ENCODE results near the gene NSD1.
A peak's percentile ranks its signal among the peaks of the same experiment; 100 is the strongest.

The NSD1 gene

DNA sequence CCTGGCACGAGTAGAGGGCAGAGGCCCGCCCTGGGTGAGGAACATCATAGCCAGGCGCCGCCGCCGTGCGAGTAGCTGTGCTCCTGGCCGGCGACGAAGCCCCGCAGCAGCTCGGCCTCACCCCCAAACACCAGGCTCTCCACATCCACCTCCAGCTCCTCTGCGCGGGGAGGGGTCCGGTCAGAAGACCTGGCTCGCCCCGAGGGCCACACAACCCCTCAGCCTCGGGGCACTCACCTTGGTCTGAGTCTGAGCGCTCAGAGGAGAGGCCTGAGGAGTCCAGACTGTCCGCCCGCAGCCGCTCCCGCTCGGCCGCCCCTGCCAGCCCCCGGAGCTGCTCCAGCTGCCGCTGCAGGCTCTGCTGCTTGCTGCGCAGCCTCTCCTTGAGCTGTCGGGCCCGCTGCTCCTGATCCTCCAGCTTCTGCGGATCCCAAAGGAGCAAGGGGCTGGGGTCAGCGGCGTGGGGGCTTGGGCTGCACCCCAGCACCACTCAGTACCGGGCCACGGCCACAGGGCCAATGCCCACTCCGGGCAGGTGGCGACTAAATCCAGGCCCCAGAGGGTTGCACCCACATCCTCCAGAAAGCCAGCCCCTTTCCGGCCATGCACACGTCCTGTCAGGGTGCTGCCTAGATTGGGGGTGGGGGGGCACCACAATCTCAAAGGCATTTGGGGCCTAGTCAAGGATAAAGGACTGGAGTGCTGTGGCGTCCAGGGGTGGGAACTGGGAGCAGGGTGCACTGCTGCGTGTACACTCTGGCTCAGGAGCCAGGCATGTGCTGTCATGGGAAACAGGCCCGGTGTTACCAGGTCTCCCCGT, 174.2 kb downstream of the NSD1 start:
- no peak for DNase-seq (ENCODE audit: low read depth in 2 of 2)

DNA sequence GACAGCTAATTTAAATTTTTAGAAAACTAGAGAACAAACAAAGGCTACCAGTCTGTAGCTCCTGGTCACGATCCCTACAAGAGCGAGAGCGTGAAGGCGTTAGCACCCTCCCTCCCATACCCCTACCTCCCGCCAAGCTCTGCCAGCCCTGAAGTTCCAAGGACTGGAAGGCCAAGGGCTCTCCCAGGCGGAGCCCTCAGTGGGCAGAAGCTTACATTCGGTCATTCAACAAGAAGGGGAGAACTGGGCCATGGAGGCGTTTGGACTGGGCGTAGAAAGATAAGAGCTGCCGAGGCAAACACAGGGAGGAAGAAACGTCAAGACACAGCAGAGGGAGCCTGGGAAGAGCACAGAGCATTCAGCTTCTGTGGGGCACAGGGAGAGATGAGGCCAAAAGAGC, 175.2 kb downstream of the NSD1 start:
- DNase-seq (ENCODE audit: low read depth in 2 of 2): no peak

DNA sequence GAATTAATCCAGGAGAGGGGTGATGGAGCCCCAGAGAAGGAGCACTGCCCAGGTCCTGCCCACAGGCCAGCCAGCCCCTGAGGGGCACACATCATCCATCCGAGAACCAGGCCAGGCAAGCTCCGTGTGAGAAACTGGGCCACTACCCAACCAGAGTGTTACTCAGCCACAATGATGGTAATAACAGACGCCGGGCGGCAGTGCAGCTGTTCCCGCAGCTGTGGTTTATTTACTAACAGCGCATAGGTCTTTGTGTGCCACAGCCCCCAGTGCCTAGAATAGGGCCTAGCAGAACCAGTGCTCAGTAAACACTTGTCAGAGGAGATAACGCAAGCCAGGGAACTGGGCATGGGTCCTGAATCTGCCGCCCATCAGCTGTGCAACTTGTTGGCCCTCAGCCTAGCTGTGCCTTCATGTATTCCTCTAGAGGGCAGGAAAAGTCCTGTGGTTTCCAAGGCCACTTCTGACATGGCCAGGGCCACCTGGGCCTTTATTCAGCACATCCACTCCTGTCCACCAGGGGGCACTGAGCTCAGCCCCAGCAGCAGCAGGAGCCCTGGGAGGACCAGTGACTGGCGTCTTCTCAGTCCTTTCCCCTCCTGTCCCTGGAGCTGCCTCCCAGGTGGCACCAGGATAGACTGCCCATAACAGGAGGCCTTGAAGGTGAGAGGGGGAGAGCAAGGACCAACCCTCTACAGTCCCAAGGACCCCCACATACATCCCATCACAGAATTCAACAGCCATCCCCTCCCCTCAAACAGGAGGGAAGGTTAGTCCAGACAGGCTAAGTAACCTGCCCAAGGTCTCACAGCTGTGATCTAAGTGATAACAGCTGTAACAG, 176.0 kb downstream of the NSD1 start:
- DNase-seq (ENCODE audit: low read depth in 2 of 2): peak; percentile 17 to 18

- no peak for DNase-seq (ENCODE audit: low read depth in 2 of 2)
These were observed 176.8 kb downstream of the NSD1 start for GRCh38 chr5:177310332-177310731.

DNA sequence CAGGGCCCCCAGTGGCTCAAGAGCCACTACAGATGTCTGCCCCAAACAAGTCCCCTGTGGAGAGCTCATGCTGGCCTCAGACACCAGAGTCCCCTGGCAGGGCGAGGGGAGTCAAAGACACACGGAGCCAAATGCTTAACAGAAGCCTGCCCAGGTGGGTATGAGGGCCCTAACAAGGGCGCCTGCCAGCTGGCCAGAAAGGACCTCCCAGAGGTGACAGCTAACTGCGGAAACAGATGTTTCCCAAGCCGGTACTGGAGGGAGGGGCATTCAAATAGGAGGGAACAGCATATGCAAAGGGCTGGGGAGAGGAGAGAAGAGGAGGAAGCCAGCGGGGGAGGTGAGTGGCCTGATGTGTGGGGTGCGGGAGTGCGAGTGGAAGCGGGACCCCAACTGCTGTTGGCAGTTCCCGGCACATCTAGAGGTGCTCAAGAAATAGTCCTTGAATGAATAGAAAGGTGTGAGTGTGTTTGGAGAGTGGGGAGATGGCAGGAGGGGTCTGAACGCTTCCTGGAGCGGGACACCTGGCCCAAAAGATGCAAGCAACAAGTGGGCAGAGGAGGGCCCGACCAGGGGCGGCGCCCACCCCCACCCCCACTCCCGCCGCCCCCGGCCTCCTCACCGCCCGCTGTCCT, 177.3 kb downstream of the NSD1 start:
- no peak for DNase-seq (ENCODE audit: low read depth in 2 of 2)

DNA sequence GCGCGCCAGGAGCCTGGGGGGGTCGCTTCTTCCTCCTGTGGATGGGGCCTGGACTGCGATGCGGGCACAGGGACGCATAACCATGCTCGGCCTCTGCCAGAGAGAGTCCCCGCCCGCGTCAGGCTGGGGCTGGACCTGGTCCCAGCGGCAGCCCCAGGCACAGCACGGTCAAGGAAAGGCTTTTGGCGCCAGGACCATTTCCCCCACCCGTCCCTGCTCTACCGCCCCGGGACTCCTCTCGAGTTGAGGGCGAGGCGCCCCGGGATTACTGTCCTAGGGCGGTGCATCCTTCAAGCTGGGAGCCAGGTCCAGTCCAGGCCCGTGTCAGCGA, 177.8 kb downstream of the NSD1 start:
- no peak for DNase-seq (ENCODE audit: low read depth in 2 of 2)

- peak; percentile 89 to 90 for DNase-seq (ENCODE audit: low read depth in 2 of 2)
These were observed 178.4 kb downstream of the NSD1 start, which contains the start of gene MXD3 for GRCh38 chr5:177311723-177312648. Gene MXD3, minus strand, starts transcription at chr5:177311898. Its CDS starts 68 bp downstream, at chr5:177311830.

DNA sequence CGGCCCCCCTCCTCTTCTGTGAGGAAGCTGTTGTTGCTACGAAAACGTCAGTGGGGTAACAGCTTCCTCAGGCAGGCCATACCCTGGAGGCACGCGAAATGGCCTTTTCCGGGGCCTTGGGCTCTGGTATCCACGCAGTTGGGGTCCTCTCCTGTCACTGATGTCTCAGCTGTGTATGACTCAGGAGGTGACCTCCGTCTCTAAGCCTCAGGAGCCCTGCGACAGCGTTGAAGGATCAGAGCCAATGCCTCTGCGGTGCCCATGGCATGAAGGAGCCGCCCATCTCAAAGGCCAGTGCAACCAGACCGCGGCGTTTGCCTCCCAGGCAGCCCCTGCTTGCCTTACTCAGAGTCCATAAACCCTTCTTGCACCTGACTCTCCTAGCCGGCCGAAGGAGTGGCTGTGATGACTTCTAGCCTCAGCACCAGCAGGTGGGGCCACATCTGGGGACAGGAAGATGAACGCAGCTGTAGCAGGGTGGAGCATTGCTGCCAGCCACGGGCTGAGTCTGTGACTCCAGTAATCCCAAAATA, 179.1 kb downstream of the NSD1 start:
- no peak for DNase-seq (ENCODE audit: low read depth in 2 of 2)

DNA sequence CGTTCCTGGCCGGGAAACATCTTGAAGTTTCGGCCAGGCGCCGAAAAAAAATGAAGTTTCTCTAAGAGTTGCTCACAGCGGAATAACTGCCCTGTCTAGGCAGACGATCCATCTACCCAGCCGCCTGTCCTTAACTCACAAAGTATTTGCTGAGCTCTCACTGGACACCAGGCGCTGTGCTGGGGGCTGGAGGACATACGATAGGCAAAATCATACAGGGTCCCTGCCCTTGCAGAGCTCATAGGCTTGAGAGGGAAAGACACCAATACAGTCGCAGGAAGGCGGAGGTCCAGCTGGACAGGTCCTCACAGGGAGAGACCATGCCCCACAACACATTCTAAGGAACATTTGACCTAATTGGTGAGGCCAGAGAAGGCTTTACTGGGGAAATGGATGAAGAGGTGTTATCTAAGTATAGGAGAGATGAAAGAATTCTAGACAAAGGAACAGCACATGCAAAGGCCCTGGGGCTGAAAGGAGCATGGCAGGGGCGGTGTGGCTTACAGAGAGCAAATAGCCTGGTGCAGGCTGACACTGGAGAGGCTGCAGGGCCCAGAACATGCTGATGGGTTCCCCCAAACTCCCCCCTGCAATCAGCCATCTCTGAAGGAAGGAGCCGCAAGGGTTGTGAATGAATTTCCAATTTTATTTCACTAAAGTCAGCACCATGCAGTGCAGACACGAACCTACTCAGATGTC, 180.1 kb downstream of the NSD1 start:
- no peak for DNase-seq (ENCODE audit: low read depth in 2 of 2)

GRCh38 chr5:177314376-177315342, 181.1 kb downstream of the NSD1 start:
- no peak for DNase-seq (ENCODE audit: low read depth in 2 of 2)

- no peak for DNase-seq (ENCODE audit: low read depth in 2 of 2)
These were observed 181.8 kb downstream of the NSD1 start for GRCh38 chr5:177315411-177315810.

DNA sequence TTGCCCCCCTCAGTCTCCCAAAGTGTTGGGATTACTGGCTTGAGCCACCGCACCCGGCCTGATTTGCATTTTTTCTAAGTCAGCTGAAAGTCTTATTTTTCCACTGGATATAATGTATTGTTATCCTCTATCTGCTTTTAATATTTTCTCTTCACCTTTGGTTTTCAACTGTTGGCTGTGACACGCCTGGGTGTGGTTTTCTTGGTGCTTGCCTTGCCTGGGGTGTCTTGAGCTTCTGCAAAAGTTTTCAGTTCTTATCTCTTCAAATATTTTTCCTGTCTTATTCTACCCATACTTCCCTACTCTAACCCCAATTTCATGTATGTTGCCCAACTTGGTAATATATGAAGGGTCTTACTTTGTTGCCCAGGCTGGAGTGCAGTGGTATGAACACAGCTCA, 182.4 kb downstream of the NSD1 start:
- DNase-seq (ENCODE audit: low read depth in 2 of 2): no peak

DNA sequence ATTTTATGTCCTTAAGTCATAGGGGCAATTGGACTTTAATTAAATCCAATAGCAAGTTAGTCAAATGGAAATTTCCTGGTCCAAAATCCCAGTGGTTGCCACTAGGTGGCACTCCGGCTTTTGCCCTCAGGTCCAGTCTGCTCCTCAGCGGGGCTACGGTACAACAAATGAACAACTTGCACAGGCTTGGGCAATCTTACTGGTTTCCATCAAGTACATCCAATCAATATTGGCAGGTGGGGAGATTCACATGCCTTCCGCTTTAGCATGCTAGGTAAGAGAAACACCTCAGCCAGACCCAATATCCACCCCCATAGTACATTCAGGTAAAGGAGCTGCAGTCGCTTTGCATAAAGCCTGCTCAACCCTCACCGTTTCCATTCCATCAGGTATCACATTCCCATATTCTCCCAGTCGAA, 184.4 kb downstream of the NSD1 start:
- DNase-seq (ENCODE audit: low read depth in 2 of 2): peak; percentile 31 to 40

DNA sequence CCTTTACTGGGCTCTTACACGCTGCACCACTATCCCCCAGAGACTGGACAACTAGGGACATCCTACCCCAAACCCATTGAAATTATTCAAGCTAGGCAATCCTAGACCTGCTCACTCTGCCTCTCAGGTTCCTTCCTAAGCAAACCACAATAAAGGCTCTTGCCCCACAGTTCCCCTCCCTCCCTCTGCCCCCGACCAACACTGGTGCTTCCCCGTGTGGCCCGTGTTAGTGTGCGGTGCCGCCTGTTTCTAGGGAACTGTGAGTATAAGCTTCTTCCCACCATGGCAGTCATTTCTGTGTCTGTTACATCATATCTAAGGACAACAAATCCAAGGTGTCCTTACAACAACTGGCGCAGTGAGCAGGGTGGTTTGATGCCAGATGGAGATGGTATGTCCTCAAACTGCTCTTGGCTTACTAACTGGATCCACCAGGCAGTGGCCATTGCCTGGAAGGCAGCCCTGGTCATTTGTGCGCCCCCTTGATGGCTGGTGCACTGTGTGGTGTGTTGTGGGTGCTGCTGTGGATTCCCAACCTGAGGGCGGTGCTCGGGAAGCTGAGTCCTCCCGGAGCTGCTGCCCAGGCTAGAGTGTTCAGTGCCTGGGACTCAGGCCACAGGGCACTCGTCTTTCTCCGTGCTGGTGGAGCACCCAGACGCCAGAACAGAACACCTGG, 186.5 kb downstream of the NSD1 start:
- no peak for DNase-seq (ENCODE audit: low read depth in 2 of 2)

- no peak for DNase-seq (ENCODE audit: low read depth in 2 of 2)
These were observed 187.3 kb downstream of the NSD1 start for GRCh38 chr5:177320879-177321278.

- DNase-seq (ENCODE audit: low read depth in 2 of 2): no peak
These were observed 192.4 kb downstream of the NSD1 start for GRCh38 chr5:177325868-177326381.

- no peak for DNase-seq (ENCODE audit: low read depth in 2 of 2)
These were observed 194.3 kb downstream of the NSD1 start for GRCh38 chr5:177327539-177328522.

Measured in fibroblast of skin of left quadriceps (primary cell).